Ascending aorta (tissue), 2 donors: Measurements from ENCODE around the gene CHRNA4. TPM values are rescaled to one million over a fixed set of nuclear protein-coding genes. Genes with fewer than 3 reads are reported as not detected.

Source experiments
- DNase-seq, 2 donors: peaks; one replicate each; pipeline ENCODE4 v3.0.0-alpha.2; 2019; ENCODE audit warnings: low spot score in 2 of 2
- H3K27ac ChIP-seq, 2 donors: fragments of 200-600 bp; sonication (generic); one replicate each; pipeline ENCODE4 v1.5.1; 2016 to 2017; ENCODE audit warnings: mild to moderate bottlenecking in 1 of 2
- H3K27me3 ChIP-seq: fragments of 200-600 bp; sonication (generic); one replicate; pipeline ENCODE4 v1.5.1; 2017
- H3K36me3 ChIP-seq, 2 donors: fragments of 200-600 bp; sonication (generic); one replicate each; pipeline ENCODE4 v1.5.1; 2016
- H3K4me1 ChIP-seq, 2 donors: fragments of 200-600 bp; sonication (generic); one replicate each; pipeline ENCODE4 v1.5.1; 2016 to 2017; ENCODE audit warnings: mild to moderate bottlenecking in 1 of 2
- H3K4me3 ChIP-seq, 2 donors: fragments of 200-600 bp; sonication (generic); one replicate each; pipeline ENCODE4 v1.5.1; 2016 to 2017; ENCODE audit warnings: mild to moderate bottlenecking in 1 of 2
- H3K9me3 ChIP-seq, 2 donors: fragments of 200-600 bp; sonication (generic); one replicate each; pipeline ENCODE4 v1.5.1; 2016
- CTCF ChIP-seq, 3 experiments: fragments of 200-600 bp in 2 of 3; fragments of 450-650 bp in 1 of 3; sonication (generic) in 2 of 3; IDR thresholded peaks; one replicate each; pipeline ENCODE4 v1.5.1; 2016 to 2019; ENCODE audit warnings: antibody characterized with exemption in 3 of 3, mild to moderate bottlenecking in 1 of 3, moderate library complexity in 1 of 3
- intact Hi-C: fragments of 100-400 bp; cut with DNase I; formaldehyde crosslinking; loops from one replicate; pipeline ENCODE4 v1.15.1; 2023
- total RNA-seq: library from RNA; depleted of rRNA; stranded (reverse); fragments of >200 nt; gene quantifications from one replicate; pipeline ENCODE4 v1.1.0, GENCODE V29; 2016

CHRNA4 gene
- total RNA-seq, 1 donor from 2014 or later, result not detected

GRCh38 chr20:63361519-63362435 is 628 bp upstream of the CHRNA4 start:
- Histone ChIP-seq H3K9me3 (no peaks in the 10 kb centered on the region), H3K27ac (no peak overlapping the region), H3K36me3 (no peaks in the 10 kb centered on the region), H3K4me3 (no peak overlapping the region), H3K27me3 (peaks cover 14% of the 10 kb centered on the region), H3K4me1 (no peaks in the 10 kb centered on the region)
- DNase-seq, result no peak
- no peak for TF ChIP-seq CTCF (IDR thresholded peaks at IDR 0.05)
- intact Hi-C loops, result no loop called here

DNA sequence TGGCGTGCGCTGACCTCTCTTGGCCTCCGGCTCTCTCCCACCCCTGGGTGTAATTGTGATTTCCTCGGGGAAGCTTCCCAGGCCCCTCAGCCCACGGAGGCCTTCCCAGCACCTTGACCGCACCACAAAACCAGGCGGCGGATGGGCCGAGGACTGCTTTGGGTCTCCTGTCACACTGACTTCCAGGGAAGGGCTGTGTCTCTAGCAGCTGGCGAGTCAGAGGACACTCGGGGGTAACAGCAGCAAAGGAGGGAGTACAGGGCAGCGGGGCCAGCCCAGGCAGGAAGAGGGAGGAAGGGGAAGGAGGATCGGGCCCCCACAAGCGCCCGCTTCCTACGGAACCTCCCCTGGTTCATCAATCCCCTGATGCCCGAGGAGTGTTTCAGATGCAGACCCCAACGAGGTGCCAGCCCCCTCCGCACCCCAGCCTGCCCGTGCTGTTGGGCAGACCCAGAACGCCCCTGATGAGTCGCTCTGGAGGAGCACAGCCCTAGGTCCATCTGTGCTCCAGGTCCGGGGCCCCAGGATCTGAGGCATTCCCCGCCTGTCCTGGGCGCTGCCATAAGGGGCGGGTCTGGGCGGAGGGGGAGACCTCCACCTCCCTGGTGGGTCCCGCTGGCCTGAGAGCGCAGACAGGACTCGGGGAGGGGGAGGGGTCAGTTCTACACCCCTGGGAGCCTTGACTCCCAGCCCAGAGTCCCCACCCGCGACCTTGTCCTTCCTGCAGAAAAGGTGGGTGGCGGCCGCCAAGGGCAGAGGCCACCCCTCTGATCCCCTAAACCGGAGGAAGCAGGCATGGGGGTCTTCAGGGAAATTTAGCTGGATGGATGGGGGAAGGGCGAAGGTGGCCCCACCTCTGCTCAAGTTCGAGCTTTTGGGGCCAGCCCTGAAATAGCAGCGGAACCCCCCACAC is 956 bp downstream of the CHRNA4 start:
- no peaks in the 10 kb centered on the region for H3K36me3 ChIP-seq
- H3K27me3 ChIP-seq, result peaks cover 14% of the 10 kb centered on the region
- H3K4me3 ChIP-seq, result no peak overlapping the region
- H3K9me3 ChIP-seq, result no peaks in the 10 kb centered on the region
- TF ChIP-seq CTCF (IDR thresholded peaks at IDR 0.05), result no peak
- no peak for DNase-seq
- H3K27ac ChIP-seq, result no peak overlapping the region
- H3K4me1 ChIP-seq, result no peaks in the 10 kb centered on the region
- intact Hi-C loops, result no loop called here

DNA sequence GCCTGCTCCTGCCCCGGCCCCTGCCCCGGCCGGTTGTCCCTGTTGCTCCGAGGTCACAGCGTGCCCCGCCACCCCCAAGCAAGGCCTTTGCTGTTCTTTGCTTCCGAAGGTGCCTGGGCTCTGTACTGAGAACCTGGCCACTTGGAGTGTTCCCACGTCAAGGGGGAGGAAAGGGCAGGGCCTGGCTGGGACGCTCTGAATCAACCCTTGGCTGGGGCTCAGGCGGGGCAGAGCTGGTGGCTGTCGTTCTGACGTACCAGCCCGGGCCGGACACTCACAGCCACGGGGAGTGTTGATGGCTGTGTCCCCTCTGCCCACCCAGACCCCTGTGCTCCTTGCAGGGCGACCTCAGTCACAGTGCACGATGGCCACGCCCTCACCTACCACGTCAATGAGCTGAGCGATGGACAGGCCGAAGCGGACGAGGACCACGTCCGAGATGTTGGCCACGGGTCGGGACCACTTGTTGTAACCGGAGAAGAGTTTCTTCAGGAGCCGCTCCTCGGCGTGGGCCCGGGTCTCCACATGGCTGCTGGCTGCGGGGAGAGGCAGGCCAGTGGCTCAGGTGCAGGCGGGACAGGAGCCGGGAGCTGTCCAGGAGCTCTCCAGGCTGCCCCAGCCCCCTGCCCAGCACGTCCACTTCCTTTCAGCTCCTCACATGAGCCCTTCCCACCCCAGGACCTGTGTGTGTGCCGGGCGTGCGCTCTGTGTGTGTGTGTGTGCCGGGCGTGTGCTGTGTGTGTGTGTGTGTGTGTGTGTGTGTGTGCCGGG is 1.8 kb downstream of the CHRNA4 start:
- TF ChIP-seq CTCF (IDR thresholded peaks at IDR 0.05), result no peak
- no peaks in the 10 kb centered on the region for H3K9me3 ChIP-seq
- H3K27me3 ChIP-seq, result peaks cover 14% of the 10 kb centered on the region
- H3K4me3 ChIP-seq, result no peak overlapping the region
- H3K36me3 ChIP-seq, result no peaks in the 10 kb centered on the region
- no peak overlapping the region for H3K27ac ChIP-seq
- no peak for DNase-seq
- H3K4me1 ChIP-seq, result no peaks in the 10 kb centered on the region
- intact Hi-C loops, result no loop called here

- Histone ChIP-seq H3K9me3 (no peaks in the 10 kb centered on the region), H3K27me3 (peaks cover 14% of the 10 kb centered on the region), H3K4me3 (no peak overlapping the region), H3K4me1 (no peaks in the 10 kb centered on the region), H3K27ac (no peak overlapping the region), H3K36me3 (no peaks in the 10 kb centered on the region)
- no peak for TF ChIP-seq CTCF (IDR thresholded peaks at IDR 0.05)
- DNase-seq, result no peak
- intact Hi-C loops, result no loop called here
These were observed 2.9 kb downstream of the CHRNA4 start for GRCh38 chr20:63357921-63358905.
